Natural killer cell (primary cell): ENCODE measurements around the gene C6orf62. TPM values are rescaled to one million over a fixed set of nuclear protein-coding genes. Genes with fewer than 3 reads are reported as not detected.
"Not testable (repeated sequence)": the region's sequence is repeated elsewhere in the genome, so short reads cannot be mapped to it uniquely, and the experiment has no call there.

Experiments used
- ATAC-seq, 3 donors: fragments of 150-1000 bp in 2 of 3; fragments of 200-7000 bp in 1 of 3; cut with Tn5 transposase; 1 replicate in 1 of 3; 2 replicates in 2 of 3; pipeline ENCODE4 v1.10.0; 2021; ENCODE audit warnings: mild to moderate bottlenecking in 2 of 3, moderate library complexity in 2 of 3
- DNase-seq, 2 donors: peaks; one replicate each; pipeline versions ENCODE4 v3.0.0 to v3.0.0-alpha.2; 2013 to 2021; ENCODE audit warnings: mixed read lengths in 1 of 2
- H3K27ac ChIP-seq: one replicate; pipeline ENCODE4 v1.5.1; 2013; ENCODE audit warnings: mild to moderate bottlenecking, low read length
- H3K27me3 ChIP-seq: one replicate; pipeline ENCODE4 v1.6.1; 2013; ENCODE audit warnings: low read length; ENCODE audit not compliant: control insufficient read depth, insufficient read depth
- H3K36me3 ChIP-seq: one replicate; pipeline ENCODE4 v1.6.1; 2013; ENCODE audit warnings: low read length; ENCODE audit not compliant: control insufficient read depth, insufficient read depth
- H3K4me1 ChIP-seq: one replicate; pipeline ENCODE4 v1.6.1; 2013; ENCODE audit warnings: low read length; ENCODE audit not compliant: control insufficient read depth, insufficient read depth
- H3K4me3 ChIP-seq: one replicate; pipeline ENCODE4 v1.5.1; 2013; ENCODE audit warnings: low read length
- H3K9me3 ChIP-seq: one replicate; pipeline ENCODE4 v1.6.1; 2013; ENCODE audit warnings: low read length; ENCODE audit not compliant: control insufficient read depth, insufficient read depth
- H3K27ac Mint-ChIP-seq, 2 donors: one replicate each; pipeline ENCODE4 v1.8.0; 2022; ENCODE audit warnings: mild to moderate bottlenecking in 2 of 2, mixed read lengths in 2 of 2, moderate library complexity in 1 of 2
- H3K27me3 Mint-ChIP-seq, 2 donors: one replicate each; pipeline ENCODE4 v1.8.0; 2022; ENCODE audit warnings: low read depth in 2 of 2, mixed read lengths in 2 of 2
- H3K36me3 Mint-ChIP-seq: one replicate; pipeline ENCODE4 v1.8.0; 2022; ENCODE audit warnings: mixed read lengths
- H3K4me1 Mint-ChIP-seq, 2 donors: one replicate each; pipeline ENCODE4 v1.8.0; 2022; ENCODE audit warnings: mixed read lengths in 2 of 2
- H3K4me3 Mint-ChIP-seq: one replicate; pipeline ENCODE4 v1.8.0; 2022; ENCODE audit warnings: mild to moderate bottlenecking, moderate library complexity, mixed read lengths
- H3K9me3 Mint-ChIP-seq, 2 donors: one replicate each; pipeline ENCODE4 v1.8.0; 2022; ENCODE audit warnings: mixed read lengths in 2 of 2
- CTCF ChIP-seq: fragments of 200-600 bp; IDR thresholded peaks from one replicate; pipeline ENCODE4 v1.8.0; 2022; ENCODE audit warnings: antibody characterized with exemption
- WGBS: methylation state at CpG from one replicate; pipeline ENCODE4 v1.1.7; 2013; ENCODE audit warnings: missing lambda C conversion rate; ENCODE audit not compliant: insufficient coverage; 5-methylcytosine and 5-hydroxymethylcytosine counted together
- intact Hi-C: fragments of 100-400 bp; cut with micrococcal nuclease; formaldehyde crosslinking; loops from one replicate; pipeline ENCODE4 v1.14.2; 2022
- total RNA-seq, 4 donors: library from RNA; stranded (reverse); fragments of 120-200 nt in 1 of 4; gene quantifications; one replicate each; pipeline versions ENCODE4 v1.2.3 to v1.2.4, GENCODE V29; 2013 to 2022

The C6orf62 gene
- total RNA-seq, 3 donors from 2014 or later (not counting 1 experiment from before 2014, with no cell fraction given) = 129 to 163 (median 130) TPM

GRCh38 chr6:24663189-24663588 lies 55.8 kb downstream of the C6orf62 start:
- WGBS = 100% methylated on average over 1 of the region's 1 CpG
- Histone ChIP-seq H3K9me3 (no peaks in the 10 kb centered on the region), H3K4me3 (no peak overlapping the region), H3K36me3 (peaks cover 22% of the 10 kb centered on the region), H3K4me1 (peaks cover 19% of the 10 kb centered on the region), H3K27ac (no peak overlapping the region), H3K27me3 (no peaks in the 10 kb centered on the region)
- no peak for DNase-seq
- Mint-ChIP-seq H3K9me3 (no peaks in the 10 kb centered on the region), H3K4me3 (no peak overlapping the region), H3K27ac (no peak overlapping the region), H3K27me3 (no peaks in the 10 kb centered on the region), H3K36me3 (no peaks in the 10 kb centered on the region), H3K4me1 (peaks cover 63 to 72% of the 10 kb centered on the region in 2 donors)
- ATAC-seq = no peak
- intact Hi-C loops = loop anchor here (10.0 kb wide), 1 partner anchor 112 kb away; the partner anchor contains the start of gene GMNN
- TF ChIP-seq CTCF = no peak

- H3K4me3 ChIP-seq = no peak overlapping the region
- TF ChIP-seq CTCF = no peak
- 97% methylated on average over 10 of the region's 10 CpGs for WGBS
- no peak overlapping the region for H3K27ac ChIP-seq
- peaks cover 24% of the 10 kb centered on the region for H3K36me3 ChIP-seq
- H3K9me3 ChIP-seq = no peaks in the 10 kb centered on the region
- Mint-ChIP-seq H3K9me3 (no peaks in the 10 kb centered on the region), H3K27me3 (no peaks in the 10 kb centered on the region), H3K27ac (peak overlapping the region in 1 of 2 donors; percentile 29), H3K4me3 (no peak overlapping the region), H3K36me3 (peaks cover 6% of the 10 kb centered on the region), H3K4me1 (peaks cover 59 to 66% of the 10 kb centered on the region in 2 donors)
- ATAC-seq (no peak), DNase-seq (no peak)
- H3K27me3 ChIP-seq = no peaks in the 10 kb centered on the region
- H3K4me1 ChIP-seq = peaks cover 9% of the 10 kb centered on the region
- intact Hi-C loops = loop anchor here (10.0 kb wide), 1 partner anchor 113 kb away; the partner anchor contains the start of gene GMNN
Measured at GRCh38 chr6:24662236-24662635, 56.7 kb downstream of the C6orf62 start.

GRCh38 chr6:24661759-24662158 lies 57.2 kb downstream of the C6orf62 start:
- WGBS = 98% methylated on average over 5 of the region's 5 CpGs
- H3K36me3 Mint-ChIP-seq, H3K9me3 Mint-ChIP-seq, H3K4me3 ChIP-seq, H3K4me1 ChIP-seq, H3K4me3 Mint-ChIP-seq, H3K27me3 Mint-ChIP-seq, H3K9me3 ChIP-seq, DNase-seq, H3K27me3 ChIP-seq, H3K27ac ChIP-seq, ATAC-seq: not testable (repeated sequence)
- Mint-ChIP-seq H3K27ac (peak overlapping the region; percentile 29 to 58), H3K4me1 (peaks cover 54 to 62% of the 10 kb centered on the region in 2 donors)
- intact Hi-C loops = loop anchor here (10.0 kb wide), 1 partner anchor 113 kb away; the partner anchor contains the start of gene GMNN
- H3K36me3 ChIP-seq = peaks cover 28% of the 10 kb centered on the region

- ATAC-seq (no peak), DNase-seq (no peak)
- peaks cover 32% of the 10 kb centered on the region for H3K36me3 ChIP-seq
- intact Hi-C loops = loop anchor here (10.0 kb wide), 1 partner anchor 115 kb away; the partner anchor contains the start of gene GMNN
- no peaks in the 10 kb centered on the region for H3K4me1 ChIP-seq
- no peak overlapping the region for H3K27ac ChIP-seq
- Mint-ChIP-seq H3K9me3 (no peaks in the 10 kb centered on the region), H3K36me3 (peaks cover 6% of the 10 kb centered on the region), H3K27ac (no peak overlapping the region), H3K4me3 (no peak overlapping the region), H3K27me3 (no peaks in the 10 kb centered on the region), H3K4me1 (peaks cover 51 to 59% of the 10 kb centered on the region in 2 donors)
- H3K9me3 ChIP-seq = no peaks in the 10 kb centered on the region
- TF ChIP-seq CTCF = no peak
- H3K27me3 ChIP-seq = no peaks in the 10 kb centered on the region
- no peak overlapping the region for H3K4me3 ChIP-seq
- 91% methylated on average over 2 of the region's 2 CpGs for WGBS
Measured at GRCh38 chr6:24660105-24660504, 58.8 kb downstream of the C6orf62 start.
